C4-2B (cell line): ENCODE data around the gene IFT57.
A peak's percentile ranks its signal among the peaks of the same experiment; 100 is the strongest.
"Not testable (repeated sequence)": the region's sequence is repeated elsewhere in the genome, so short reads cannot be mapped to it uniquely, and the experiment has no call there.

Source experiments
- H3K27ac ChIP-seq: fragments of 450-650 bp; 2 replicates; pipeline ENCODE4 v1.5.1; 2017
- CTCF ChIP-seq: fragments of 450-650 bp; conservative IDR thresholded peaks from 2 replicates; pipeline ENCODE4 v1.5.1; 2017; ENCODE audit warnings: mild to moderate bottlenecking
- ZFX ChIP-seq: fragments of 450-650 bp; IDR thresholded peaks from 2 replicates; pipeline ENCODE4 v1.6.1; 2017

Gene IFT57

GRCh38 chr3:108221911-108222852 is at the start of gene IFT57:
Gene IFT57 (minus strand): TSS chr3:108222424. CDS start chr3:108222322, 102 bp downstream.
- peak within 1 kb of the TSS; percentile 54 for H3K27ac ChIP-seq
- peak; percentile 85 for TF ChIP-seq ZFX
- TF ChIP-seq CTCF, result no peak

GRCh38 chr3:108271626-108272025 is 49.4 kb upstream of the IFT57 start:
- no peak overlapping the region for H3K27ac ChIP-seq
- TF ChIP-seq CTCF, result no peak
- no peak for TF ChIP-seq ZFX

- H3K27ac ChIP-seq, result not testable (repeated sequence)
Observed at GRCh38 chr3:108268235-108268634, 46.0 kb upstream of the IFT57 start.

- H3K27ac ChIP-seq, result not testable (repeated sequence)
Observed at GRCh38 chr3:108264534-108265298, 42.5 kb upstream of the IFT57 start.

GRCh38 chr3:108255131-108255530 is 32.9 kb upstream of the IFT57 start:
- no peak overlapping the region for H3K27ac ChIP-seq

GRCh38 chr3:108251844-108252243 is 29.6 kb upstream of the IFT57 start:
- no peak overlapping the region for H3K27ac ChIP-seq
- TF ChIP-seq CTCF (no peak), ZFX (no peak)

More at GRCh38 chr3:108255131-108255530, 32.9 kb upstream of the IFT57 start:
- no peak for TF ChIP-seq ZFX
- no peak for TF ChIP-seq CTCF

GRCh38 chr3:108251265-108251664 is 29.0 kb upstream of the IFT57 start:
- H3K27ac ChIP-seq, result no peak overlapping the region
- TF ChIP-seq CTCF (no peak), ZFX (no peak)

- TF ChIP-seq CTCF, result no peak
- TF ChIP-seq ZFX, result no peak
- H3K27ac ChIP-seq, result no peak overlapping the region
Observed at GRCh38 chr3:108250626-108251025, 28.4 kb upstream of the IFT57 start.
